Measurements from ENCODE around the gene USP40.

Gene USP40

GRCh38 chr2:233474308-233475160 lies 92.0 kb downstream of the USP40 start:
- DNase-seq: no peak

- no peak for DNase-seq
Measured at GRCh38 chr2:233473878-233474277, 92.7 kb downstream of the USP40 start.

GRCh38 chr2:233473386-233473791 lies 93.2 kb downstream of the USP40 start:
- no peak for DNase-seq

DNA sequence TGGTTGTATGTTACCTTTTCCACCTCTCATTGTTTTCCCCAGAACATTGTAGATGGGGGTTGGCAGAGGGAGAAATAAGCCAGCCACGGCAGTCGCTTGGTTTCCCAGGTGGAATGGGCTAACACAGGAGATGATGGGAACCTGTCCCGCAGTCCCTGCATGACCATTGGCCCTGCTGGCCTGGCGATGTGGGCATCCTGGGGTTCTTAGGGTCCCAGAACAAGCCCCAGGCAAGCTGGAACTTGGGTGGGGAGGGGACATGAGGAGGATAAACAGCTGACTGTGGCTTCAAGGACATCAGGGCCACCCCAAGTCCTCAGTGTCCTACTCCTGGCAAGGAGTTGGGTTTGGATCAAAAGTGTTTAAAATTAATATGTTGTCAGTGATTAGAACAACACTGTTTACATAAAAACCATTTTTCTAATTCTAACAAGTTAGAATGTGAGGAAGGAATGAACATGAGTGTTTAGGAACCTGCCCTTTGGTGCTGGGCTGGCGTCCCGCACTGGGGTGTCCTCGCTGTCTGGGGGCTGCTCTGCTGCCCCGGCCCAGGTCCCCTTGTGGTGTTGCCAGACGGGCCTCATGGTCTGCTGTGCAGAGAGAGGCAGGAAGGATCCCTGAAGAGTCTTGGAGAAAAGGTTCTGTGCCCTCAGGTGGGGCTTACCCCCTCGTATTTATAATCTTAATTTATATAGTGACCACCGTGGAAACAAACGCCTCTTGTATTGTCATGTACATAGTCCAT lies 95.1 kb downstream of the USP40 start:
- DNase-seq: no peak

DNA sequence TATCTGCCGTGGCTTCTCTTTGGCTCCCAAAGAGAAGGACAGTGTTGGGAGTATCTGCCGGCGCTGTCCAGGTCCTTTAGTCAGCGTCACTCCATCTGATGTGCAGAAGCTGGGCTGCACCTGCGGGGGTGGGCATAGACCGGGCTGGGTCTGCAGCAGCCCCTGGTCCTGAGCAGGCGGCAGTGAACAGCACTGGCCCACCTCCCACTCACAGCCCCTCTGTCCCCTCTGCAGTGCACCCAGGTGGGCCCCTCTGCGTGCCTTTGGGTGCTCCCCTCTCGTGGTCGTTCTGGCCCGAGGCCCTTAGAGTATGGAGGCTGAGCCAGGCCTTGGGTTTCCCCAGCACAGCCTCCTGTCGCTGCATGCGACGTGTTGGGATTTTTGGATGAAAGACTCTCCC lies 95.7 kb downstream of the USP40 start:
- DNase-seq: no peak

- no peak for DNase-seq
Measured at GRCh38 chr2:233470011-233470687, 96.4 kb downstream of the USP40 start.

GRCh38 chr2:233469261-233470010 lies 97.1 kb downstream of the USP40 start:
- no peak for DNase-seq

GRCh38 chr2:233468741-233469110 lies 97.9 kb downstream of the USP40 start:
- DNase-seq: no peak

- no peak for DNase-seq
Measured at GRCh38 chr2:233468047-233468740, 98.4 kb downstream of the USP40 start.

DNA sequence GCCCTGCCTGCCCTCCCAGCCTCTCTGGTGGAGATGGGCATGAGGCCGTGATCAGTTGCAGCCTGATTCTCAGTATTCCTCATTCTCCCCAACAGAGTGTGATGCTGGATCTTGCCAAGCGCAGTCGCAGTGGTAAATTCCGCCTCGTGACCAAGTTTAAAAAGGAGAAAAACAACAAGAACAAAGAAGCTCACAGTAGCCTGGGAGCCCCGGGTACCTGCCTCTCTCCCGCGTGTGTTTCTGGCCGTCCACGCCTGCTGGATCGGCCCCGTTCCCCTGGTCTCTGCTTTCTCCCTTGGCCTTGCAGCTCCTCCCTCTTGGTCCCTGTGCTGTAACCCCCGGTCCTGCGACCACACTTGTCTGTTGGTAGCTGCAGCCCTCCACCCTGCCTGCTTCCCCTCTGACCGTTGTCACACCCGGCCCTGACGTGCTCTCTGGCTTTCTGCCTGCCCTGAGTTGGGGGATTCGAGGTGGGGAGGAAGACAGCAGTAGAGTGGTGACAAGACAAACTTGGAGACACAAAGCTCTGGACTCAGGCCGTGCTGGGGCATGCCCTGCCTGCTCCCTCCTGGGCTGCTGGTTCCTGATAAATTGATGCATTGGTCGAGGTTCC lies 99.5 kb downstream of the USP40 start:
- DNase-seq: no peak

GRCh38 chr2:233464531-233465240 lies 101.9 kb downstream of the USP40 start:
- DNase-seq: no peak

GRCh38 chr2:233464056-233464455 lies 102.5 kb downstream of the USP40 start:
- DNase-seq: no peak

DNA sequence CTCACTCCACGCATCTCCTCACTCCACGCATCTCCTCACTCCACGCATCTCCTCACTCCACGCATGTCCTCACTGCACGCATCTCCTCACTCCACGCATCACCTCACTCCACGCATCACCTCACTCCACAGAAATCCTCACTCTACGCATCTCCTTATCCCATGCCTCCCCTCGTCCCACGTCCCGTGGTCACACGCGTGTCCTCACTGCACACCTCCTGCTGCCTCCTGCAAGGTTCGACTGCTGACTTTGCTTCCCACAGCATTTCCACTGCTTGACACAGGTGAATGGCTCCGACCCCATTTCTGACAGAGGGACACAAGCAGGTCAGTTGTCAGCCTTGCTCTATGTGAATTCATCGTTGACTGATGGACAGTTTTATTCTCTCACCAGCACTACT lies 103.0 kb downstream of the USP40 start:
- DNase-seq: no peak

GRCh38 chr2:233462826-233463470 lies 103.6 kb downstream of the USP40 start:
- DNase-seq: no peak

GRCh38 chr2:233462202-233462785 lies 104.3 kb downstream of the USP40 start:
- peak in 1 of 2 experiments; percentile 13 for DNase-seq

GRCh38 chr2:233461481-233461891 lies 105.1 kb downstream of the USP40 start:
- no peak for DNase-seq

- peak; percentile 58 to 79 for DNase-seq
Measured at GRCh38 chr2:233460726-233461441, 105.7 kb downstream of the USP40 start.

GRCh38 chr2:233459426-233459825 lies 107.2 kb downstream of the USP40 start:
- no peak for DNase-seq

GRCh38 chr2:233458826-233459225 lies 107.8 kb downstream of the USP40 start:
- no peak for DNase-seq
